GM10266 (cell line): Measurements from ENCODE around the gene SLC25A18.
"Not testable (repeated sequence)": the region's sequence is repeated elsewhere in the genome, so short reads cannot be mapped to it uniquely, and the experiment has no call there.

Experiments
- DNase-seq: peaks from one replicate; pipeline ENCODE4 v3.0.0; 2012; ENCODE audit errors: extremely low spot score
- TF ChIP-seq, protein P1 (sequence below): IDR thresholded peaks from 2 replicates; pipeline ENCODE4 v1.5.1; 2012; ENCODE audit warnings: mild to moderate bottlenecking, low read depth; ENCODE audit not compliant: control insufficient read depth, insufficient read depth; ENCODE audit errors: missing control alignments

SLC25A18 gene

DNA sequence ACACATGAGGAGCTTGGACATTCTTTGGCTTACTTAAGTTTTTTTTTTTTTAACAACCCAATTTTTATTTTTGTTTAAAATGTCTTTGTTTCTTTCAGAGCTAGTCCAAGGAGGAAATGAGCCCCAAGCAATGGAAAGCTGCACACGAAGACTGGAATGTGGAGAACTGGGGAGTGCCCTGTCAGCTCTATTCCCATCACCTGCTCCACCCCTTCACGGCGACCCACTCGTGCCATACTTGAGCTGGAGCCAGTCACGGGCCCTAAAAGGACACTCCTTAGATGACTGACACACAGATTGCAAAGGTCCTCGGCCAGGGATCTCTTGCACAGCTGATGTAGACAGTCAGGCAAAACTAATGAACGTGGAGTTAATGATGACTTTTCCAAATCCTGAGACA lies 10.6 kb upstream of the SLC25A18 start:
- TF ChIP-seq, protein P1, sequence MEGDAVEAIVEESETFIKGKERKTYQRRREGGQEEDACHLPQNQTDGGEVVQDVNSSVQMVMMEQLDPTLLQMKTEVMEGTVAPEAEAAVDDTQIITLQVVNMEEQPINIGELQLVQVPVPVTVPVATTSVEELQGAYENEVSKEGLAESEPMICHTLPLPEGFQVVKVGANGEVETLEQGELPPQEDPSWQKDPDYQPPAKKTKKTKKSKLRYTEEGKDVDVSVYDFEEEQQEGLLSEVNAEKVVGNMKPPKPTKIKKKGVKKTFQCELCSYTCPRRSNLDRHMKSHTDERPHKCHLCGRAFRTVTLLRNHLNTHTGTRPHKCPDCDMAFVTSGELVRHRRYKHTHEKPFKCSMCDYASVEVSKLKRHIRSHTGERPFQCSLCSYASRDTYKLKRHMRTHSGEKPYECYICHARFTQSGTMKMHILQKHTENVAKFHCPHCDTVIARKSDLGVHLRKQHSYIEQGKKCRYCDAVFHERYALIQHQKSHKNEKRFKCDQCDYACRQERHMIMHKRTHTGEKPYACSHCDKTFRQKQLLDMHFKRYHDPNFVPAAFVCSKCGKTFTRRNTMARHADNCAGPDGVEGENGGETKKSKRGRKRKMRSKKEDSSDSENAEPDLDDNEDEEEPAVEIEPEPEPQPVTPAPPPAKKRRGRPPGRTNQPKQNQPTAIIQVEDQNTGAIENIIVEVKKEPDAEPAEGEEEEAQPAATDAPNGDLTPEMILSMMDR = no peak

GRCh38 chr22:17554814-17555213 lies 8.5 kb upstream of the SLC25A18 start:
- no peak for DNase-seq
- TF ChIP-seq, protein P1 = no peak

More for the DNA sequence above, 10.6 kb upstream of the SLC25A18 start:
- DNase-seq = no peak

- TF ChIP-seq, protein P1 = no peak
- DNase-seq = no peak
Measured at GRCh38 chr22:17559188-17559587, 4.1 kb upstream of the SLC25A18 start.

DNA sequence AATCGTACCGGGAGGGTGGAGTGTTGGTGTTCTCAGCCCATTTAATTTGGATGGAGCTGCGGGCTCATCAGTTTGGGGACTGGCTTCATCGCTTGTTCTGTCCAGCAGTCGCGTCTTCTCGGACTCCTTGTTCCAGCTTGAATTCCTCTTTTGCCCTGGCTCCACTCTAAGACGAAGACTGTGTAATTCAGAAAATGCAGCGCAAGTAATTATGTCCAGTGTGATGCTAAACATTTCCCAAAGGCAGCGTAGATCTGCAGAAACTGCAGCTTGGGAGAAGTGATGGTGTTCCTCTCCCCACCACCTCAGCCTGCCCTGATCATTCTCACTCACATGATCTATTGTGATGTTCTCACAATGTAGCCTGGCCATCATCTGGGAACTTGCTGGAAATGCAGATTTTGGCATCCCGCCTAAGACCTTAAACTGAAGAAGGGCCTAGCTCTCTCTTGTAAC lies 666 bp downstream of the SLC25A18 start:
- DNase-seq = no peak
- TF ChIP-seq, protein P1 = no peak

GRCh38 chr22:17566016-17566687 lies 2.9 kb downstream of the SLC25A18 start:
- not testable (repeated sequence) for DNase-seq

- TF ChIP-seq, protein P1 = no peak
- no peak for DNase-seq
Measured at GRCh38 chr22:17566776-17567175, 3.5 kb downstream of the SLC25A18 start.

- TF ChIP-seq, protein P1 = no peak
Measured at GRCh38 chr22:17569971-17570511, 6.7 kb downstream of the SLC25A18 start.

More at GRCh38 chr22:17569971-17570511, 6.7 kb downstream of the SLC25A18 start:
- no peak for DNase-seq
